GM12801 (cell line): ENCODE results near the gene KLHDC7B.

ENCODE experiments used
- TF ChIP-seq, protein P1 (sequence below): IDR thresholded peaks from one replicate; pipeline ENCODE4 v1.5.1; 2011; ENCODE audit warnings: control low read depth; ENCODE audit not compliant: insufficient read length; ENCODE audit errors: extremely low read depth

KLHDC7B gene

GRCh38 chr22:50551160-50551752 lies 5.6 kb downstream of the KLHDC7B start:
- TF ChIP-seq, protein P1, sequence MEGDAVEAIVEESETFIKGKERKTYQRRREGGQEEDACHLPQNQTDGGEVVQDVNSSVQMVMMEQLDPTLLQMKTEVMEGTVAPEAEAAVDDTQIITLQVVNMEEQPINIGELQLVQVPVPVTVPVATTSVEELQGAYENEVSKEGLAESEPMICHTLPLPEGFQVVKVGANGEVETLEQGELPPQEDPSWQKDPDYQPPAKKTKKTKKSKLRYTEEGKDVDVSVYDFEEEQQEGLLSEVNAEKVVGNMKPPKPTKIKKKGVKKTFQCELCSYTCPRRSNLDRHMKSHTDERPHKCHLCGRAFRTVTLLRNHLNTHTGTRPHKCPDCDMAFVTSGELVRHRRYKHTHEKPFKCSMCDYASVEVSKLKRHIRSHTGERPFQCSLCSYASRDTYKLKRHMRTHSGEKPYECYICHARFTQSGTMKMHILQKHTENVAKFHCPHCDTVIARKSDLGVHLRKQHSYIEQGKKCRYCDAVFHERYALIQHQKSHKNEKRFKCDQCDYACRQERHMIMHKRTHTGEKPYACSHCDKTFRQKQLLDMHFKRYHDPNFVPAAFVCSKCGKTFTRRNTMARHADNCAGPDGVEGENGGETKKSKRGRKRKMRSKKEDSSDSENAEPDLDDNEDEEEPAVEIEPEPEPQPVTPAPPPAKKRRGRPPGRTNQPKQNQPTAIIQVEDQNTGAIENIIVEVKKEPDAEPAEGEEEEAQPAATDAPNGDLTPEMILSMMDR: no peak

GRCh38 chr22:50553310-50553709 lies 7.6 kb downstream of the KLHDC7B start:
- TF ChIP-seq, protein P1: no peak

DNA sequence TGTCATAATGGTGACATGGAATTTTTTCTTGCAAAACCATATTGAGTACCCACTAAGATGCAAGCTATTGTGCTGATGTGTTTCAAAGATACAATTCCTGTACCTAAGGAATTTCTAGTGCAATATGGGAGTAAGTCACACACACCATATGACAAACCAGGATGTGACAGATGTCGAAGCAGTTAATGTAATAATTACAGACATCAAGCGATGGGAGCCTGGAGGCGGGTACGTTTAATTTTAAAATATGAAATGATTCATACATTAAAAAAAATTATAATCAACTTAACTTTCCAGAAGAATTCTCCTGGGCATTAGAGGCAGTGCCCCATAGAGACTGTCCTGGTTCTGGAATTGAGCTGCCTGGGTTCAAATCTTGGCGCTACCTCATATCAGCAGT lies 11.0 kb downstream of the KLHDC7B start:
- TF ChIP-seq, protein P1: no peak

GRCh38 chr22:50560034-50560433 lies 14.3 kb downstream of the KLHDC7B start:
- TF ChIP-seq, protein P1: no peak

- TF ChIP-seq, protein P1: no peak
Measured at GRCh38 chr22:50561401-50562358, 16.0 kb downstream of the KLHDC7B start.

DNA sequence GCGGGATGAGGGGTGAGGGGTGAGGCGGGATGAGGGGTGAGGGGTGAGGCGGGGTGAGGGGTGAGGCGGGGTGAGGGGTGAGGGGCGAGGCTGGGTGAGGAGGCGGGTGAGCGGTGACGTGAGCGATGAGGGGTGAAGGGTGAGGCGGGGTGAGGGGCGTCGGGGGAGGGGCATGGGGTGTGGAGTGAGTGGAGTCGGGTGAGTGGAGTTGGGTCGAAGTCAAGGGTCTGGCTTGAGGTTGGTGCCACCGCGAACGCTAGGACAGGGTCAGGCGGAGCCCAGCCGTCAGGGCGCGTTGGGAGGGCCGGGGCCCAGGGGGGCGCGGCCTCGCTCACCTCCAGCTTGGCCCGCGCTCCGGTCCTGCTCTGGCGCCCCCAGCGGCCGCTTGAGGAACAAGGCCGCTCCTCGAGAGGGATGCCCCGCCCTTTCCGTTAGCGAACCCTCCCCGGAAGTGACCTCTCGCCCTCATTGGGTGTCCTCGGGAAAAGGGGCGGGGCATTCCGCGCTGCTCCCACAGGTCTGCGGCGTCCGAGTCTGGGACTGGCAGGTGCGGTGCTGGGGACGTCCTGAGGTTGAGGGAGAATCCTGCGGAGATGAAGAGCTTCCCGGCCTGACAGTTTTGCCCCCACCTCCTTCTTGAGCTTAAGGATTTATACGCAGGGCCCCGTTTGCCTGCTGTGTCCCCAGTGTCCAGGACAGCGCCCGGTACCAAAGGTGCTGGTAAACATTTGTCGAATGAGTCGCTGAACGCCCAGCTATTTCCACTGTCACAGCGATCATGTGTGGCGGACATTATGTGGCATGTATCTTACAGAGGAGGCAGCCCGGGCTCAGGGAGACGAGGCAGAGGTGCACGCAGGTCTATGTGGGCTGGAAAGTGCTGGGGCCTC lies 17.1 kb downstream of the KLHDC7B start, which contains the start of gene SYCE3:
TSS of gene SYCE3 (minus strand) at position 397 of the 890 bp plus-strand sequence. CDS start 6,514 bp downstream, outside the sequence.
- TF ChIP-seq, protein P1: no peak
